ENCODE results near the gene NIPSNAP2.

DNA sequence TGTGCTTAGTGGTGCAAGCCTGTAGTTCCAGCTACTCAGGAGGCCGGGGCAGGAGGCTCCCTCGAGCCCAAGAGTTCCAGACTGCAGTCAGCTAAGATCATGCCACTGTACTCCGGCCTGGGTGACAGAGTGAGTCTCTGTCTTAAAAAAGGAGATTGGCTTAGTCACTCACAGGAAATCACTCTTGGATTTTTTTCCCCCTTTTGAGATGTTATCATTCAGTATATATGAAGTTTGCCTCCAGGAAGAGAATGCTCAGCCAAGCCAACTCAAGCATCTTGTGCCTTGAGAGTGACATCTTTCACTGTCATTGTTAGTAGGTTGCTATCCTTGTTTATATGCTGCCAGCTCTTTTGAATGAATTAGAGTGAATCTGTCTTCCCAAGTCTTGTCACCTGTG lies 28.0 kb downstream of the NIPSNAP2 start:
- no peak for TF ChIP-seq POLR2A (IDR thresholded peaks at IDR 0.05)
- TF ChIP-seq, protein P1, sequence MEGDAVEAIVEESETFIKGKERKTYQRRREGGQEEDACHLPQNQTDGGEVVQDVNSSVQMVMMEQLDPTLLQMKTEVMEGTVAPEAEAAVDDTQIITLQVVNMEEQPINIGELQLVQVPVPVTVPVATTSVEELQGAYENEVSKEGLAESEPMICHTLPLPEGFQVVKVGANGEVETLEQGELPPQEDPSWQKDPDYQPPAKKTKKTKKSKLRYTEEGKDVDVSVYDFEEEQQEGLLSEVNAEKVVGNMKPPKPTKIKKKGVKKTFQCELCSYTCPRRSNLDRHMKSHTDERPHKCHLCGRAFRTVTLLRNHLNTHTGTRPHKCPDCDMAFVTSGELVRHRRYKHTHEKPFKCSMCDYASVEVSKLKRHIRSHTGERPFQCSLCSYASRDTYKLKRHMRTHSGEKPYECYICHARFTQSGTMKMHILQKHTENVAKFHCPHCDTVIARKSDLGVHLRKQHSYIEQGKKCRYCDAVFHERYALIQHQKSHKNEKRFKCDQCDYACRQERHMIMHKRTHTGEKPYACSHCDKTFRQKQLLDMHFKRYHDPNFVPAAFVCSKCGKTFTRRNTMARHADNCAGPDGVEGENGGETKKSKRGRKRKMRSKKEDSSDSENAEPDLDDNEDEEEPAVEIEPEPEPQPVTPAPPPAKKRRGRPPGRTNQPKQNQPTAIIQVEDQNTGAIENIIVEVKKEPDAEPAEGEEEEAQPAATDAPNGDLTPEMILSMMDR (IDR thresholded peaks at IDR 0.05), result no peak
- TF ChIP-seq EP300 (IDR thresholded peaks at IDR 0.05), result no peak
- TF ChIP-seq POLR2AphosphoS5 (IDR thresholded peaks at IDR 0.05), result no peak

Measured in upper lobe of left lung (tissue), 4 donors.